GM20431 (cell line): ENCODE results near the gene LRP2.
"Not testable (repeated sequence)": the region's sequence is repeated elsewhere in the genome, so short reads cannot be mapped to it uniquely, and the experiment has no call there.

Experiments used
- in situ Hi-C: fragments of 300-500 bp; cut with MseI, MboI; formaldehyde crosslinking; loops from one replicate; pipeline ENCODE4 v1.15.0; 2020; ENCODE audit warnings: low sequenced_read_pairs; ENCODE audit not compliant: unreplicated experiment

Gene LRP2

DNA sequence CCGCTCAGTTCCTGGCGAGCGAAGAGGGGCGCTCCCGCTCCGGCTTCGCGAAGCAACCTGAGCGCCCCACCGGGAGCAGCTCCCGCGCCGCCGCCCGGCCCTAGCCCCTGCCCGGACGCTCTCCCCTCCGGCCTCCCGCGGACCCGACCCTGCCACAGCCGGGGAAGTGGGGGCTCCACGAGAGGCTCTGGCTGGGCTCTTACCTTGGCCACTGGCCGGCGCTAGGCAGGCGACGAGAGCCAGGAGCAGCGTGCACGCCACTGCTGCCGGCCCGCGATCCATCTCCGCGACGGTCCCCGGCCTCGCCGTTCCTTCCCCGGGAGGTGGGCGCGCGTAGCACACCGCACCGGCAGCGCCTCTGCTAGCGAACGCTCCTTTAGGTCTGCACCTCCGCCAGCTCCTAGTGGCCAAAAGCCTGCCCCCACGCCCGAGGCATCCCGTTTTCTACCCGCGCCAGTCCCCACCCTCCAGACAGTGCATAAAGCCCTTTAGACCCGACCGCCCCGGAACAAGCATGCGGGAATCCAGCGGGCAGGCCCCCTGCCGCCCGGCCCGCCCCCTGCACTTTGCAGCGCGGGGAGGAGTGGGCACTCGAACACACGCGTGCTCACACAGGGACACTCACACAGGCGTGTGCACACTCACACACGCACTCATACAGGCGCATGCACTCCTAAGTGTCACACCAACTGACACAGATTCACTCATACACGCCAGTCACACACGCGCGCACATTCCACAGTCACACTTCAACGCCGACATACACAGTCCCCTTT, at the start of gene LRP2:
Gene LRP2, minus strand, starts transcription at position 417 of the 776 bp plus-strand sequence. Its CDS starts 135 bp downstream, at position 282.
- in situ Hi-C loops: no loop called here

- in situ Hi-C loops: no loop called here
Observed at GRCh38 chr2:169406891-169407290, 44.6 kb upstream of the LRP2 start.

DNA sequence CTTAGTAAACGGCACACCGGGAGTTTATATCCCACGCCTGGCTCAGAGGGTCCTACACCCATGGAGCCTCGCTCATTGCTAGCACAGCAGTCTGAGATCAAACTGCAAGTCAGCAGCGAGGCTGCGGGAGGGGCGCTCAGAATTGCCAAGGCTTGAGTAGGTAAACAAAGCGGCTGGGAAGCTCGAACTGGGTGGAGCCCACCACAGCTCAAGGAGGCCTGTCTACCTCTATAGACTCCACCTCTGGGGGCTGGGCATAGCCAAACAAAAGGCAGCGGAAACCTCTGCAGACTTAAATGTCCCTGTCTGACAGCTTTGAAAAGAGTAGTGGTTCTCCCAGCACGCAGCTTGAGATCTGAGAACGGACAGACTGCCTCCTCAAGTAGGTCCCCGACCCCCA, 37.2 kb upstream of the LRP2 start:
- in situ Hi-C loops: not testable (repeated sequence)

DNA sequence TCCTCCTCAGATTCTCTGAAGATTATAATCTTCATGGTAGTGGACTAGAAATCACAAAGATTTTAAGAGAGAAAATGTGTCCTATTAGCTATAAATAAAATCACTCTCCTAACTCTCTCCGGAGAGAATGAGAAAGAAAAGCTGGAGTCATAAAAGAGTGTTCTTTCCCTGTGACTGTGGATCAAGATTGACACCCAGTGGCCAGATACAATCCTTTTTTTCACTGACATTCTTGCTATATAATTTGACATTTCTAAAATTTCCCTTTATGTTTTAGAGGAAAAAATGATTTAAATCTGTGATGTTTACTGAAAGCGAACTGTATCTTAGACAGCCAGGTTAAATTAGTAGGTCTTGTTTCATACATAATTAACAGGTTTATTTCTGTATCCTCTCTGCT, 35.4 kb upstream of the LRP2 start:
- in situ Hi-C loops: no loop called here

DNA sequence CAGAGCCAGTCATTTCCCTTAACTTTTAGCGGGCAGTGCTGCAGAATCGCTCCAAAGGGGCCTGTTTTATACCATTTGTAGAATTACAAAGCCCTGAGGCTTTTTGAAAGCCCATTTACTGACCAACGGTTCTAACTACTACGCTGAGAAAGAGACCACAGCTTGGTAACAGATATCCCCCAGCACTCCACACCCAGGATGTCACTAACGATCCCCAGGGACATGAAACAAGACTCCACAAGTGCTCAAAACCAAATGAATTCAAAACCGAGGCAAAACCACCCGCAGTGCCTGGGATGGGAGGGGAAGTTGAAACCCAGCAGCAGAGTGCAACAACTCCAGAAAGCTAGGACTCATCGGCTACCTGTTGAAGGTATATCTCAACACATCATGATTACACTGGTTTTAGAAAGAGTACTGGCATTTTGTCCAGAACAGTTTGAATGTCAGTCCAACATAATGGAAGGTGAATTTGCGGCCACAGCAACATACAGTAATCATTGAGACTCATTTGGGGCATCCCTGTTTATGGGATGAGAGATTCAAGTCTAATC, 33.6 kb upstream of the LRP2 start:
- in situ Hi-C loops: no loop called here

GRCh38 chr2:169393068-169393590, 30.8 kb upstream of the LRP2 start:
- in situ Hi-C loops: no loop called here

- in situ Hi-C loops: no loop called here
Observed at GRCh38 chr2:169391236-169391635, 28.9 kb upstream of the LRP2 start.

- in situ Hi-C loops: no loop called here
Observed at GRCh38 chr2:169388161-169388560, 25.8 kb upstream of the LRP2 start.

GRCh38 chr2:169386722-169387121, 24.4 kb upstream of the LRP2 start:
- in situ Hi-C loops: no loop called here

- in situ Hi-C loops: no loop called here
Observed at GRCh38 chr2:169384816-169385215, 22.5 kb upstream of the LRP2 start.

- in situ Hi-C loops: no loop called here
Observed at GRCh38 chr2:169372561-169372960, 10.2 kb upstream of the LRP2 start.

GRCh38 chr2:169366066-169366465, 3.7 kb upstream of the LRP2 start:
- in situ Hi-C loops: no loop called here

- in situ Hi-C loops: no loop called here
Observed at GRCh38 chr2:169365029-169365480, 2.7 kb upstream of the LRP2 start.

DNA sequence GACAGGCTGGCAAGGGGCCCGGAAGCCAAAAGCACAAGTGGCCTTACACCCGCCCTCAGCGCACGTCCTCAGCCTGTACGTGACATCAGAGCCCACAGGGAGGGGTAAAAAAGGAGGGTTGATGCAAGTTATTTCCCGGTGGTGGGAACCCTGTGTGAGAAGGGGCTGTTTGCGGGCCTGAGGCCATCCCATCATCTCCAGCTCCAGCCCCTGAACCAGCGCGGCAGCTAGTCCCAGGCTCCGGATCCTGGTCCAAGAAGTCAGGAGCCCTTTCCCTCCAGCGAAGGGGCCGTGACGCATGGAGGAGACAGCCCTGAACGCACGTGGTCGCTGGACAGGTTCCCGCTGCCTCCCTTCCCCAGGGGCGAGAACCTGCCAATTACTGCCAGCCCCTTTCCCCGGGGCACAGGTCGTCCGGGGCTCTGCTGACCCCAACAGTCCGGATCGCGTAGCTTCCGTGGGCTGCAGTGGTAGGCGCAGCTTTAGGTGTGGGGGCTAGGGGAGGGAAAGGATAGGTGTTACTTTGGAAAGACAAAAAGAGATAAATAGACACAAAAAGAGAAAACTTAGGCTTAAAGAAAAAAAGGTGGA, 1.3 kb upstream of the LRP2 start:
- in situ Hi-C loops: no loop called here

DNA sequence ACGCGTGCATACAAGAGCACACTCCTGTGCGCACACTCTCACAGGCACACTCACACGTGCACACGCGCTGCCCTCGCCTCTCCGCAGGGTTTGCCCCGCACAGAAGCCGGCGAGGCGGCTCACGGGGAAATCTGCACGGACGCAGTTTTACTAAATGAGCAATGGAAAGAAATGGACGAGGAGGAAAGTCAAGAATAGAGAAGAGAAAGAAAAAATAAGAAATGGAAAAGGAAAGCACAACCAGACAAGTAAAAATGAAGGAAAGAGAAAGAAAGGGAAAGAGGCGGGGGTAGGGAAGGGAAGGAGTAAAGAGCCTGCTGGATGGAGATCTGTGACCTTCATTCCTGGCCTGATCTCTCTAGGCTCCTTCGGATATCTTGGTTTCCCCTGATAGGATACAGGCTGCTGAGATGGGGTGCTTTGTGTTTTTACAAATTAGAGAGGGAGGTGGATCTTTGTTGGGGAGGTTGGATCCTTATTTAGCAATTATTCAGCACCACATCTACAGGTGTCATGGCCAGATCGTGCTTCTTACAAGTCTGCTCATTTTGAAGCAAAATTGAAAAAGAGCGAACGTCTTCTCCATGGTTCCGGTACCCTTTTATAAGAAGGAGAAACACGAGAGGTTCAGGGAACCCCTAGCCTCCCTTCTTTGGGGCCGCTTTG, 693 bp upstream of the LRP2 start:
- in situ Hi-C loops: no loop called here

GRCh38 chr2:169361706-169362117, 622 bp downstream of the LRP2 start:
- in situ Hi-C loops: no loop called here

GRCh38 chr2:169360984-169361705, 1.2 kb downstream of the LRP2 start:
- in situ Hi-C loops: no loop called here

DNA sequence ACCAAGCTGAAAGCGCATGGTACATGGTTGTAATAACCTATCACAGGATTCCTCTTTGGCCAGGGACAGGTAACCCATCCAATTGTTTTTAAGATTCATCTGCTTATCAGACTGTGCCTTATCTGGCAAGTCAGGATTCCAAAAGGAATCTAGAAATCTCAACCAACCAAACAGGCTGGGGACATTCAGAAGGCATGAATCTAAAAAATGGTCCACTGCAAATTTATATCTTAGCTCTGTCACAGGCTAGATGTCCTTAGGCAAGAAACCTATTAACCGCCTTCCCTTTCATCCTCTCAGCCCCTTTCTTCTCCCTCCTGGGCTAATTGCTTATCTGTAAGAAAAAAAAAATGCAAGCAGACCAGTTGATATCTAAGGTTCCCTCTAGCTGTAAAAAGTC, 4.3 kb downstream of the LRP2 start:
- in situ Hi-C loops: no loop called here

DNA sequence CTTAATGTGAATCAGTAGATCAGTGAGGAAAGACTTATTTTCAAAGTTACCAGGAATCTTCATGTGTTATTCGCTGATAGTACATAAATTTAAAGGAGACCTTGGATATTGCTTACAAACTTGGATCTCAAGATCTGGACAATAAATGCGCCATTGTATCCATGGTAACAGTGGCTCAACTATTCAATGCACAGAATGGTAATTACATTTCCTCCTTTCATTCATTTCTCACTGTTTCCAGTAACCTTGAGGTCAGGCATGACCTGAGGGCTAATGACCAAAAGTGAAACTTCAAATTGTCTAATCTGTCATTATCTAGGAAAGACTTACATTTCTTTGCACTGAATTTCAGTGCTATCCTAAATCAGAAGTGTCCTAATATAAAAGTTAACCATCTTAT, 8.1 kb downstream of the LRP2 start:
- in situ Hi-C loops: no loop called here

DNA sequence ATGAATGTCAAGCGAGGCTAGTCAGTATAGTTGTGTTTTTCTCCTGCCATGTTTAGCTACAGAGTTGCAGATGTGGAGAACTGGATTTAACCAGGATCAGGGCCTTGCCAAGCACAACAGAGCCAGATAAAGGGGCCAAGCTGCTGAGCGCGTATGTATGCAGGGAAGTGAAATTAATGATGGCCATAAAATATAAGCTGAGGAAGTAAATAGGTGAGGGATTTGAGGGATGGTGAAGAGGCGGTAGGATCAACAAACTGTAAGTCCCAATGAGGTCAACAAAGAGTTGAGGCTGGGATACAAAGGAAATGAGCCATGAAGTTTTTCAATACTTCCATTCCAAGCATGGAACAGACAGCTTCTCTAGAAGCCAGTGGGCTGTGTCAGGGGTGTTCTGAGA, 10.6 kb downstream of the LRP2 start:
- in situ Hi-C loops: no loop called here
